CD4-positive, alpha-beta T cell (primary cell): ENCODE results near the gene RTCB. TPM values are rescaled to one million over a fixed set of nuclear protein-coding genes. Genes with fewer than 3 reads are reported as not detected.

Experiments used
- ATAC-seq: fragments of 200-7000 bp; cut with Tn5 transposase; one replicate; pipeline ENCODE4 v1.10.0; 2022; ENCODE audit warnings: mild to moderate bottlenecking; ENCODE audit not compliant: poor library complexity
- CTCF ChIA-PET: fragments of 350-600 bp; sonication (Branson Sonifier 250); formaldehyde crosslinking; loops from one replicate; lab custom pipeline; 2021; ENCODE audit warnings: antibody characterized with exemption, inconsistent platforms; lab: Charles Lee
- POLR2A ChIA-PET: fragments of 350-600 bp; sonication (Branson Sonifier 250); formaldehyde crosslinking; loops from one replicate; lab custom pipeline; 2021; ENCODE audit warnings: antibody characterized with exemption, inconsistent platforms; lab: Charles Lee
- DNase-seq, 14 experiments: peaks; one replicate each; pipeline ENCODE4 v3.0.0-alpha.2; 2013 to 2020; ENCODE audit warnings: mixed read lengths in 2 of 14
- H3K27ac ChIP-seq, 2 donors: one replicate each; pipeline versions ENCODE4 v1.5.1 to v1.7.0; 2013; ENCODE audit warnings: low read length in 2 of 2, low read depth in 1 of 2, mild to moderate bottlenecking in 1 of 2
- H3K27me3 ChIP-seq, 2 experiments: 1 replicate in 1 of 2; 2 replicates in 1 of 2; pipeline versions ENCODE4 v1.6.1 to v1.7.0; 2013; ENCODE audit warnings: low read length in 2 of 2, control low read depth in 1 of 2, mild to moderate bottlenecking in 1 of 2, moderate library complexity in 1 of 2; ENCODE audit not compliant: insufficient read depth in 2 of 2, control insufficient read depth in 1 of 2
- H3K36me3 ChIP-seq: one replicate; pipeline ENCODE4 v1.6.1; 2013; ENCODE audit warnings: low read length, control low read depth; ENCODE audit not compliant: insufficient read depth
- H3K4me1 ChIP-seq: one replicate; pipeline ENCODE4 v1.6.1; 2013; ENCODE audit warnings: low read length, control low read depth; ENCODE audit not compliant: insufficient read depth
- H3K4me3 ChIP-seq: one replicate; pipeline ENCODE4 v1.5.1; 2013; ENCODE audit warnings: mild to moderate bottlenecking, low read length, moderate library complexity
- H3K9me3 ChIP-seq, 2 experiments: 1 replicate in 1 of 2; 2 replicates in 1 of 2; pipeline versions ENCODE4 v1.6.1 to v1.7.0; 2013; ENCODE audit warnings: low read length in 2 of 2, mild to moderate bottlenecking in 2 of 2, control low read depth in 1 of 2, moderate library complexity in 1 of 2; ENCODE audit not compliant: control insufficient read depth in 1 of 2, insufficient read depth in 1 of 2
- H3K27ac Mint-ChIP-seq: one replicate; pipeline ENCODE4 v1.8.0; 2020; ENCODE audit warnings: mixed read lengths
- H3K27me3 Mint-ChIP-seq: one replicate; pipeline ENCODE4 v1.8.0; 2021; ENCODE audit warnings: mixed read lengths
- H3K36me3 Mint-ChIP-seq: one replicate; pipeline ENCODE4 v1.8.0; 2021; ENCODE audit warnings: low read depth, mixed read lengths
- H3K4me1 Mint-ChIP-seq: one replicate; pipeline ENCODE4 v1.8.0; 2021; ENCODE audit warnings: low read depth, mixed read lengths
- H3K4me3 Mint-ChIP-seq: one replicate; pipeline ENCODE4 v1.8.0; 2020; ENCODE audit warnings: mild to moderate bottlenecking, mixed read lengths
- H3K9me3 Mint-ChIP-seq: one replicate; pipeline ENCODE4 v1.8.0; 2020; ENCODE audit warnings: mixed read lengths
- intact Hi-C, 2 experiments: fragments of 100-400 bp; cut with DNase I in 1 of 2; cut with micrococcal nuclease in 1 of 2; formaldehyde crosslinking; loops; one replicate each; pipeline versions ENCODE4 v1.15.1 to v1.9.0; 2023 to 2025; cut with DNase I, micrococcal nuclease
- total RNA-seq, 174 experiments: library from RNA in 2 of 174; stranded (reverse) in 2 of 174; gene quantifications; one replicate each; pipeline ENCODE4 v1.2.3 and lab custom pipeline; 2021 to 2026
- TF ChIP-seq, protein P1 (sequence below): fragments of 200-600 bp; IDR thresholded peaks from one replicate; pipeline ENCODE4 v1.8.0; 2022; ENCODE audit warnings: antibody characterized with exemption, mild to moderate bottlenecking

Gene RTCB
- total RNA-seq, 2 experiments from 2014 or later: 30.1 to 36.0 TPM

DNA sequence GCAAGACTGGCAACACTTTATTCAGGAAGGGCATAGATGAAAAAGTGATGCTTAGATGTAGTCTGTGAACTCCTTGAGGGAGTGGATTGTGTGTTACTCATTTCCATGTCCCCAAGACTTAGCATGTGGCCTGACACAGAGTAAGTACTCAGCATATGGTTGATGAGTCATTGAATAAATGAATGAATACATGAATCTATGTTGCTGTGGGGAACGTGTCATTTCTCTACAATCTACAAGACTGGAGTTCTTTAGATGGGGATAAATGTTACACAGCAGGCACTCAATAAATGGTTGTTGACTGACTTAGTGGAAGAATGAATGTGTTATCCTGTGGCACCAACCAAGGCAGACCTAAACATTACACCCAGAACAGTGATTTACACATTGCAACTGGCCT, 34.3 kb upstream of the RTCB start:
- no peak overlapping the region for H3K27ac ChIP-seq
- TF ChIP-seq, protein P1, sequence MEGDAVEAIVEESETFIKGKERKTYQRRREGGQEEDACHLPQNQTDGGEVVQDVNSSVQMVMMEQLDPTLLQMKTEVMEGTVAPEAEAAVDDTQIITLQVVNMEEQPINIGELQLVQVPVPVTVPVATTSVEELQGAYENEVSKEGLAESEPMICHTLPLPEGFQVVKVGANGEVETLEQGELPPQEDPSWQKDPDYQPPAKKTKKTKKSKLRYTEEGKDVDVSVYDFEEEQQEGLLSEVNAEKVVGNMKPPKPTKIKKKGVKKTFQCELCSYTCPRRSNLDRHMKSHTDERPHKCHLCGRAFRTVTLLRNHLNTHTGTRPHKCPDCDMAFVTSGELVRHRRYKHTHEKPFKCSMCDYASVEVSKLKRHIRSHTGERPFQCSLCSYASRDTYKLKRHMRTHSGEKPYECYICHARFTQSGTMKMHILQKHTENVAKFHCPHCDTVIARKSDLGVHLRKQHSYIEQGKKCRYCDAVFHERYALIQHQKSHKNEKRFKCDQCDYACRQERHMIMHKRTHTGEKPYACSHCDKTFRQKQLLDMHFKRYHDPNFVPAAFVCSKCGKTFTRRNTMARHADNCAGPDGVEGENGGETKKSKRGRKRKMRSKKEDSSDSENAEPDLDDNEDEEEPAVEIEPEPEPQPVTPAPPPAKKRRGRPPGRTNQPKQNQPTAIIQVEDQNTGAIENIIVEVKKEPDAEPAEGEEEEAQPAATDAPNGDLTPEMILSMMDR: no peak
- Mint-ChIP-seq H3K36me3 (no peaks in the 10 kb centered on the region), H3K9me3 (no peaks in the 10 kb centered on the region), H3K27ac (no peak overlapping the region), H3K4me3 (no peak overlapping the region), H3K27me3 (peaks cover 19% of the 10 kb centered on the region), H3K4me1 (no peaks in the 10 kb centered on the region)
- no peak for DNase-seq
- intact Hi-C loops: no loop called here
- H3K27me3 ChIP-seq: peaks cover 0 to 5% of the 10 kb centered on the region in 2 experiments
- H3K4me3 ChIP-seq: no peak overlapping the region
- no peaks in the 10 kb centered on the region for H3K4me1 ChIP-seq
- H3K36me3 ChIP-seq: no peaks in the 10 kb centered on the region
- no peaks in the 10 kb centered on the region for H3K9me3 ChIP-seq
- no peak for ATAC-seq
- POLR2A ChIA-PET: no interaction called here
- CTCF ChIA-PET: interaction anchor here (0.7 kb wide), 1 partner anchor 375 kb away, joined by 3 read pairs; no protein-coding TSS in a partner anchor

DNA sequence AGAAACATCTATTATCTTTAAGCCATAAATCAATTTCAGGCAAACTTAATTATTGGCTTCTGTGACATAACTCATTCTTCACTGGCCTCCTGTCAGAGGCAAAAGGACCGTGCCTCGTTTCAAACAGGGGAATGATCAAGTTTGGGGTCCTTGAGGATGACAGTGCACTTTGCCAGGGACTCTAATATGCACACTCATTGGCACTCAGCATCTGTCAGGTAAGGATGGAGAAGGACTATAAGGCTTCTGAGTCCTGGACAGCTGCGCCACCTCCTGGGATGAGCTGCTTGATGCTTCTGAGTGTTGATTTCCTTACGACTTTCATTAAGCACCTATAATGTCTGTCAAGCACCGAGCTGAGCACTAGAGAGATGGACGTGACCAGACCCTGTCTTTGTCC, 32.0 kb upstream of the RTCB start:
- ATAC-seq (no peak), DNase-seq (peak in 4 of 14 experiments; percentile 1 to 31 (median 13))
- Mint-ChIP-seq H3K27me3 (peaks cover 8% of the 10 kb centered on the region), H3K36me3 (no peaks in the 10 kb centered on the region), H3K9me3 (no peaks in the 10 kb centered on the region), H3K27ac (no peak overlapping the region), H3K4me3 (no peak overlapping the region), H3K4me1 (no peaks in the 10 kb centered on the region)
- POLR2A ChIA-PET: no interaction called here
- no peak overlapping the region for H3K27ac ChIP-seq
- H3K9me3 ChIP-seq: no peaks in the 10 kb centered on the region
- no peaks in the 10 kb centered on the region for H3K36me3 ChIP-seq
- no peaks in the 10 kb centered on the region for H3K4me1 ChIP-seq
- TF ChIP-seq, protein P1: no peak
- peaks cover 0 to 5% of the 10 kb centered on the region in 2 experiments for H3K27me3 ChIP-seq
- intact Hi-C loops: no loop called here
- CTCF ChIA-PET: interaction anchor here (1.2 kb wide), 1 partner anchor 340 kb away, joined by 3 read pairs; no protein-coding TSS in a partner anchor
- H3K4me3 ChIP-seq: no peak overlapping the region

DNA sequence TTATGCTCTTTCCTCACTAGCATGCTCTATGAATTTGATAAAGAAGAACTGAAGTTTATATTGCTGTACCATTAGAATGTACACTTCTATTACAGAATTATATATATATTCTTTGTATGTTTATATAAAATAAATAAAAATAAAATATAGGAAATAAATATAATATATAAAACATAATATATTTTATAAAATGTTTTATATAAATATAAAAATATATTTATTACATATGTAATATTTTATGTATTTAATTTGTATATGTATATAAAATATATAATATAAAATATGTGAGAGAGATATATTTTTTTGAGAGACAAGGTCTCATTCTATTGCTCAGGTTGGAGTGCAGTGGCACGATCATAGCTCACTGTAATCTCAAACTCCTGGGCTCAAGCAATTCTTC, 18.3 kb upstream of the RTCB start:
- no peak overlapping the region for H3K27ac ChIP-seq
- H3K9me3 ChIP-seq: no peaks in the 10 kb centered on the region
- intact Hi-C loops: no loop called here
- Mint-ChIP-seq H3K27ac (no peak overlapping the region), H3K36me3 (no peaks in the 10 kb centered on the region), H3K27me3 (peaks cover 39% of the 10 kb centered on the region), H3K4me1 (no peaks in the 10 kb centered on the region), H3K4me3 (no peak overlapping the region), H3K9me3 (no peaks in the 10 kb centered on the region)
- DNase-seq: no peak
- H3K27me3 ChIP-seq: peaks cover 5 to 16% of the 10 kb centered on the region in 2 experiments
- H3K4me3 ChIP-seq: no peak overlapping the region
- no peak for ATAC-seq
- no peaks in the 10 kb centered on the region for H3K4me1 ChIP-seq
- TF ChIP-seq, protein P1: no peak
- no peaks in the 10 kb centered on the region for H3K36me3 ChIP-seq
- POLR2A ChIA-PET: interaction anchor here (0.5 kb wide), 1 partner anchor 903 kb away, joined by 3 read pairs; no protein-coding TSS in a partner anchor
- CTCF ChIA-PET: no interaction called here
